Motor neuron (in vitro differentiated cells): Measurements from ENCODE around the gene KCND2. TPM values are rescaled to one million over a fixed set of nuclear protein-coding genes. Genes with fewer than 3 reads are reported as not detected.

Source experiments
- ATAC-seq, 8 experiments: fragments of 200-7000 bp; cut with Tn5 transposase; replicated peaks in 6 of 8; 2 replicates each; pipeline ENCODE4 v1.8.0; 2021; ENCODE audit warnings: mild to moderate bottlenecking in 8 of 8, moderate library complexity in 8 of 8
- H3K27ac ChIP-seq, 2 donors: fragments of 250-450 bp; sonication (Bioruptor Pico); 2 replicates each; pipeline ENCODE4 v1.9.0; 2021; ENCODE audit warnings: antibody characterized with exemption in 2 of 2, mild to moderate bottlenecking in 2 of 2, moderate library complexity in 1 of 2
- H3K4me1 ChIP-seq, 2 donors: fragments of 250-450 bp; sonication (Bioruptor Pico); replicated peaks in 1 of 2; 2 replicates each; pipeline ENCODE4 v1.6.1; 2021; ENCODE audit warnings: antibody characterized with exemption in 2 of 2, mild to moderate bottlenecking in 2 of 2, moderate library complexity in 1 of 2
- H3K4me3 ChIP-seq, 5 donors: fragments of 250-450 bp; sonication (Bioruptor Pico); 2 replicates each; pipeline ENCODE4 v1.9.0; 2021; ENCODE audit warnings: antibody characterized with exemption in 5 of 5, mild to moderate bottlenecking in 5 of 5, moderate library complexity in 4 of 5
- WGBS, 10 experiments: fragments of 450-650 bp; shearing (Covaris generic); methylation state at CpG; one replicate each; pipeline ENCODE4 v1.0.0; 2022; 5-methylcytosine and 5-hydroxymethylcytosine counted together
- in situ Hi-C, 9 experiments: fragments of 400-800 bp; cut with MboI; loops; one replicate each; pipeline ENCODE4 v1.15.0; 2021; ENCODE audit warnings: low sequenced_read_pairs in 9 of 9, low pct_unique_long_range_greater_than_20kb in 2 of 9; ENCODE audit not compliant: unreplicated experiment in 9 of 9
- total RNA-seq, 8 experiments: library from RNA; unstranded; fragments of 300-600 nt; gene quantifications; 2 replicates each; pipeline versions ENCODE4 v1.2.3 to v1.2.4, GENCODE V29; 2022

Gene KCND2
- total RNA-seq, 8 experiments from 2014 or later: 0.36 to 14.7 (median 5.0) TPM

DNA sequence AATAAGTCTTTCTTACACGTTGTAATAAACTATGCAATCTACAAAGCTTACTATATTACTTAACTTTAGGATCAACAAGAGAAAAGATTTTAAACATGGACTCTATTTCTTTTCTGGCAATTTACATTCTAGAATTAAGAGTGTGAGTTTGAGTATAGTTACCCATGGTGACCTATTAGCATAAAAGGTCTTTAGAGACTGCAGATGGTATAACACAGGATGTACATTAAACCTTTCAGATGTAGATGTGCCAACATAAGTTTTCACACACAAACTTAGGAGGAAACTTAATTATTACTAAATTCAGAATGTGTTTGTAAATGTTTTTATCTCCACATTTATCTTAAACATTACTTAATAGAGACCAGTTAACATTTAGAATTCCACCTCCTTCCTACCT lies 54.1 kb downstream of the KCND2 start:
- no peak for ATAC-seq
- no peak overlapping the region for H3K27ac ChIP-seq
- no peak overlapping the region for H3K4me3 ChIP-seq
- H3K4me1 ChIP-seq: no peaks in the 10 kb centered on the region
- WGBS, 10 experiments: 0 to 86% (median 49%) methylated on average over 1 of the region's 1 CpG; no CpG with 5 or more reads in 2 of the 10 experiments
- in situ Hi-C loops: no loop called here

- 16 to 100% (median 89%) methylated on average over 2 of the region's 2 CpGs; no CpG with 5 or more reads in 2 of the 10 experiments for WGBS, 10 experiments
- Histone ChIP-seq H3K27ac (no peak overlapping the region), H3K4me1 (no peaks in the 10 kb centered on the region), H3K4me3 (no peak overlapping the region)
- no peak for ATAC-seq
- in situ Hi-C loops: no loop called here
These were observed 59.5 kb downstream of the KCND2 start for GRCh38 chr7:120332433-120332832.

DNA sequence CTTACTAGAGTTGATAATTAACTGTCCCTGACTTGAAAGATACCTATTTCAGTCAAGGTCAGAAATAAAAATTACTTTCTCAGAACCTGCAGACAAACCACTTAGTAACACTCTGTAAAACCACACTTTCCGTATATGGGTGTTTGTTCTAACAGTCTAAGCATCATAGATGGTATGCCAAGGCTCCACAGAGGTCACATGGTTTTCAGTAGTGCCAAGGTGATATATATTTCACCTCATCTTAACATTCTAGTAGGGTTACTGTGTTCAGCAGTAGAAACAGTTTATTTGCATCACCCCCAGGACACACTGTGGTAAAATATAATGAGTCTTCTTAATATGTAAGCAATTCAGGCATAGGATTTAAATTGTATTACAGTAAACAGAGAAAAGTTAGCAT lies 61.5 kb downstream of the KCND2 start:
- H3K27ac ChIP-seq: no peak overlapping the region
- in situ Hi-C loops: no loop called here
- no peak overlapping the region for H3K4me3 ChIP-seq
- WGBS, 10 experiments: 0 to 100% (median 56%) methylated on average over 1 of the region's 1 CpG; no CpG with 5 or more reads in 5 of the 10 experiments
- no peaks in the 10 kb centered on the region for H3K4me1 ChIP-seq
- ATAC-seq: no peak

DNA sequence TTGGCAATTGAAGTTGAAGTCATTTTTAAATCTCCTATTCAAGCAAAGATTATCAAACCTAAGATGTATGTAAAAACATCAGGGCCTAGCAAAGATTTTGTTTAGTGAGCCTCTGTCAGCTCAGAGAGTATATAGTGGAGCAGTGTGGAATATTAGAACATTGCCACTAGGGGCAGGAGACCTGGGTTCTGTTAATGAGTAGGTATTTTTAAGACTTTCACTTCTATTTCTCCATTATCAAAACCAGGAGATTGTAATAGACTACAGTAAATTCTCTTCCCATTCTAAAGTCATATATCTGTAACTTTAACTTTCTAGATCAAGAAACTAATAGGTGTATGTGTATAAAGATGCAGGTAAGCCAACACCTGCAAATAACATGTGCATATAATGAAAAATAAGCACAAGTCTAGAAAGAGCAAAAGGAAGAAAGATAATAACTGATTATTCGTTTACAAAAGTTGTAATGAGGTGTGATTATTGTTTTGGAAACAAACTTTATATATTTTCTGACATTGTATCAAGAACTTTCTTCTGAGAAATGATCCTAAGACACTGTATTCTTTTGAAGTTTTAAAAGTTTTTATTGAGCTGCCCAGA lies 64.4 kb downstream of the KCND2 start:
- in situ Hi-C loops: no loop called here
- 0 to 50% (median 0%) methylated on average over 1 of the region's 1 CpG; no CpG with 5 or more reads in 2 of the 10 experiments for WGBS, 10 experiments
- no peaks in the 10 kb centered on the region for H3K4me1 ChIP-seq
- no peak overlapping the region for H3K4me3 ChIP-seq
- ATAC-seq: peak in 2 of 8 experiments; percentile 20 to 54
- H3K27ac ChIP-seq: no peak overlapping the region

DNA sequence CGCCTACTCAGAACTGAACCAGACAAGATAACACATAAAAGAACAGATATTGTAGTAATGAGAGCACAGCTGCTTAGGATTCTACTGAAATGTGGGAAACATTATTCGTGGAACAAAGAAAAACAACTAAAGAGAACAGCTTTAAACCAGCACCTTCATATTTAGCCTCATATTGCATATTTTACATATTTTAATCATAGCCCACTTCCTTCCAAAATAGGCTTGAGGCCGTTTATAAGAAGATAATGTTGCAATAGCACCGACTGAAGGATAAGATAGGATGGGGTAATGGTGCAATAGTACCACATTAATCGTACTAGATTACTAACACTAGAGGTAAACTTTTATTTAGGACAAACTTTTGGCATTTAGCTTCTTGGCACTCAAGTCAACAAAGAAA lies 71.3 kb downstream of the KCND2 start:
- no peaks in the 10 kb centered on the region for H3K4me1 ChIP-seq
- in situ Hi-C loops: no loop called here

DNA sequence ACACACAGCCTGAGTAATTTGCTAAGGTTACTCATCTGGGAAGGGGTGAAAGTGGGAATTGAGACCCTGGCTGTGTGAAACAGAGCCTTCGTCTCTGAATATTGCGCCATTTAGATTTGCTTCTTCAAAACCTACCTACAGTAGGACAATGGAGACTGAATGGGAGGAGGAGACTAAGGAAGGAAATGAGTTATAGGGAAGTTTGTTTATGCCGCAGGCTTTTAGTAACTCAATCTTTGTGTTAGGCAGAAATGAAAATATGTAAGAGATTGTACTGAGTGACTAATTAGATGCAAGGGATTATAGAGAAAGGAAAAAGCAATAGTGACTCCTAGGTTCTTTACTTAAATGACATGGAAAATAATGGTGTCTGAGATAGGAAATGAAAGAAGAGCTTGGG lies 80.2 kb downstream of the KCND2 start:
- Histone ChIP-seq H3K4me3 (no peak overlapping the region), H3K27ac (no peak overlapping the region), H3K4me1 (no peaks in the 10 kb centered on the region)
- 18 to 100% (median 90%) methylated on average over 1 to 3 of the region's 3 CpGs; no CpG with 5 or more reads in 2 of the 10 experiments for WGBS, 10 experiments
- in situ Hi-C loops: no loop called here
- ATAC-seq: no peak

More for the DNA sequence above, 71.3 kb downstream of the KCND2 start:
- ATAC-seq: no peak
- 13 to 93% (median 80%) methylated on average over 3 to 5 of the region's 5 CpGs; no CpG with 5 or more reads in 1 of the 10 experiments for WGBS, 10 experiments
- Histone ChIP-seq H3K4me3 (no peak overlapping the region), H3K27ac (no peak overlapping the region)

GRCh38 chr7:120360918-120361317 lies 87.9 kb downstream of the KCND2 start:
- in situ Hi-C loops: no loop called here
- Histone ChIP-seq H3K4me3 (no peak overlapping the region), H3K4me1 (no peaks in the 10 kb centered on the region), H3K27ac (no peak overlapping the region)
- ATAC-seq: no peak

GRCh38 chr7:120363414-120363813 lies 90.4 kb downstream of the KCND2 start:
- ATAC-seq: no peak
- no peaks in the 10 kb centered on the region for H3K4me1 ChIP-seq
- H3K27ac ChIP-seq: no peak overlapping the region
- H3K4me3 ChIP-seq: no peak overlapping the region
- in situ Hi-C loops: no loop called here

DNA sequence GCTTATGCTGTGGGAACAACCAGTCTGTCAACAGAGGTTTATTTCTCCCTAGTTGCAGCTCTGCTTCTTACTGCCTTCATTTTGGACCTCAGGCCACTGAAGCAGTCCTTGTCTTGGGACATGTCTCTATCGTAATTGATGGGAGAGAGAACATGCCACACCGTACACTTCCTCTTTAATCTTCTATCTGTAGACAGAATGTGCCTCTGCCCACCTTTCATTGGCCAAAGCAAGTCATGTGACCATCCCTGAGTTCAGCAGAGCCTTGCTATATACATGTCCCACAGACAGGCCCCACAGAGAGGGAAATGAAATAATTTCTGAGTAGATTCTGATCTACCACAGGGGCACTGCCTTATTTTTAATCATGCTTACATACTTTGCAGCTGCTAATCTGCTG lies 98.0 kb downstream of the KCND2 start:
- H3K4me3 ChIP-seq: no peak overlapping the region
- peak in 2 of 8 experiments; percentile 66 to 82 for ATAC-seq
- H3K4me1 ChIP-seq: no peaks in the 10 kb centered on the region
- in situ Hi-C loops: no loop called here
- WGBS, 10 experiments: 0 to 100% (median 60%) methylated on average over 1 to 2 of the region's 2 CpGs; no CpG with 5 or more reads in 1 of the 10 experiments
- H3K27ac ChIP-seq: no peak overlapping the region

- in situ Hi-C loops: no loop called here
- H3K4me1 ChIP-seq: no peaks in the 10 kb centered on the region
- no peak overlapping the region for H3K4me3 ChIP-seq
- no peak overlapping the region for H3K27ac ChIP-seq
- no peak for ATAC-seq
These were observed 100.2 kb downstream of the KCND2 start for GRCh38 chr7:120373174-120373573.

GRCh38 chr7:120394595-120394994 lies 121.6 kb downstream of the KCND2 start:
- in situ Hi-C loops: no loop called here
- no peak overlapping the region for H3K27ac ChIP-seq
- no peak overlapping the region for H3K4me3 ChIP-seq
- no peak for ATAC-seq
- no peaks in the 10 kb centered on the region for H3K4me1 ChIP-seq

GRCh38 chr7:120395526-120396019 lies 122.6 kb downstream of the KCND2 start:
- no peaks in the 10 kb centered on the region for H3K4me1 ChIP-seq
- in situ Hi-C loops: no loop called here
- peak in 4 of 8 experiments; percentile 26 to 87 (median 64) for ATAC-seq
- H3K4me3 ChIP-seq: no peak overlapping the region
- 8 to 91% (median 60%) methylated on average over 1 to 3 of the region's 3 CpGs; no CpG with 5 or more reads in 3 of the 10 experiments for WGBS, 10 experiments
- no peak overlapping the region for H3K27ac ChIP-seq

GRCh38 chr7:120398284-120399000 lies 125.5 kb downstream of the KCND2 start:
- Histone ChIP-seq H3K27ac (no peak overlapping the region), H3K4me3 (no peak overlapping the region), H3K4me1 (no peaks in the 10 kb centered on the region)
- ATAC-seq: no peak
- in situ Hi-C loops: no loop called here
- WGBS, 10 experiments: 7 to 100% (median 86%) methylated on average over 1 to 3 of the region's 3 CpGs
